ENCODE measurements around the gene BARHL1.

BARHL1 gene

DNA sequence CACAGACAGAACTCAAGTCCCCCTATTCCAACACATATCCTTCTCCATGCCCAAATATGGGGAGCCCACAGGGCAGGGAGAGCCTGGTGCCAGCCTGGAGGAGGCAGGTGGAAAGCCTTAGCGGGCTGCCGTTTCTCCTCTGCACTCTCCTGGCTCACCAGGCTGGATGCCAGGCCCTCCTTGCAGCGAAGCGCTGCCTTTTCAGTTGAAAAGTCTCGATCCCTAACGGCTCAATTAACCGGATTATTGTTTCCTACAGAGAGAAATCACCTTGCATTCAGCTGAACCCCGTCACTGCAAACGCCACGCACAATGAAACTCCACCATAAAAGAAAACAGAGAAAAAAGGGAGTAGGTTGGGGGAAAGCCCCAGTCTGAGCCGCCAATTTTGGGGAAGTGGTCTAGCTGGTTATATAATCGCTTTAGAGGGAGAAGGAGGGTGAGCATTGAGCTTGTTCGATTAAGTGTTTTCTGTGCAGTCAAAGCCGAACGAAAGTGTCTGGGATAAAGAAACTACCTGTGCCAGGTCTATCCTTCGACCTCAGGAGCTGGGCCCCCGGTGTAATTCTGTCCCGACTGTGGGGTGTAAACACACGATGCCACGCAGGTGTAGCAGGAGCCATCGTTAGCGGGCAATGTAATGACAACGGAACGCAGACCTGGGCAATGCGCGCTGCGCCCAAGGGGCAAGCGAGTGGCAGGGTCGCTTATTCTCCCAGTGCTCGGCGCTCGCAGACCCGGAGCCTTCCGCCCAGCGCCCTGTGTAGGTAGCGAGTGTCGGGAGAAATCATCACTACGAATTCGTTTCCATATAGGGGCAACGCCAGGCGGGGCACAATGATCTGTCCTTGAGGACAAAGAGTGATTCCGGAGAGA, 3.8 kb downstream of the BARHL1 start:
- Histone ChIP-seq H3K36me3 (no peaks in the 10 kb centered on the region), H3K9me3 (no peaks in the 10 kb centered on the region), H3K27ac (no peak overlapping the region), H3K4me3 (no peak overlapping the region), H3K4me1 (peaks cover 0 to 42% (median 21%) of the 10 kb centered on the region in 4 donors), H3K27me3 (peaks cover 9 to 100% of the 10 kb centered on the region in 2 donors)
- intact Hi-C loops (cut with DNase I; ENCODE audit: low total_unique reads), result no loop called here
- no peak for DNase-seq
- TF ChIP-seq, protein P1, sequence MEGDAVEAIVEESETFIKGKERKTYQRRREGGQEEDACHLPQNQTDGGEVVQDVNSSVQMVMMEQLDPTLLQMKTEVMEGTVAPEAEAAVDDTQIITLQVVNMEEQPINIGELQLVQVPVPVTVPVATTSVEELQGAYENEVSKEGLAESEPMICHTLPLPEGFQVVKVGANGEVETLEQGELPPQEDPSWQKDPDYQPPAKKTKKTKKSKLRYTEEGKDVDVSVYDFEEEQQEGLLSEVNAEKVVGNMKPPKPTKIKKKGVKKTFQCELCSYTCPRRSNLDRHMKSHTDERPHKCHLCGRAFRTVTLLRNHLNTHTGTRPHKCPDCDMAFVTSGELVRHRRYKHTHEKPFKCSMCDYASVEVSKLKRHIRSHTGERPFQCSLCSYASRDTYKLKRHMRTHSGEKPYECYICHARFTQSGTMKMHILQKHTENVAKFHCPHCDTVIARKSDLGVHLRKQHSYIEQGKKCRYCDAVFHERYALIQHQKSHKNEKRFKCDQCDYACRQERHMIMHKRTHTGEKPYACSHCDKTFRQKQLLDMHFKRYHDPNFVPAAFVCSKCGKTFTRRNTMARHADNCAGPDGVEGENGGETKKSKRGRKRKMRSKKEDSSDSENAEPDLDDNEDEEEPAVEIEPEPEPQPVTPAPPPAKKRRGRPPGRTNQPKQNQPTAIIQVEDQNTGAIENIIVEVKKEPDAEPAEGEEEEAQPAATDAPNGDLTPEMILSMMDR (IDR thresholded peaks at IDR 0.05), result no peak

DNA sequence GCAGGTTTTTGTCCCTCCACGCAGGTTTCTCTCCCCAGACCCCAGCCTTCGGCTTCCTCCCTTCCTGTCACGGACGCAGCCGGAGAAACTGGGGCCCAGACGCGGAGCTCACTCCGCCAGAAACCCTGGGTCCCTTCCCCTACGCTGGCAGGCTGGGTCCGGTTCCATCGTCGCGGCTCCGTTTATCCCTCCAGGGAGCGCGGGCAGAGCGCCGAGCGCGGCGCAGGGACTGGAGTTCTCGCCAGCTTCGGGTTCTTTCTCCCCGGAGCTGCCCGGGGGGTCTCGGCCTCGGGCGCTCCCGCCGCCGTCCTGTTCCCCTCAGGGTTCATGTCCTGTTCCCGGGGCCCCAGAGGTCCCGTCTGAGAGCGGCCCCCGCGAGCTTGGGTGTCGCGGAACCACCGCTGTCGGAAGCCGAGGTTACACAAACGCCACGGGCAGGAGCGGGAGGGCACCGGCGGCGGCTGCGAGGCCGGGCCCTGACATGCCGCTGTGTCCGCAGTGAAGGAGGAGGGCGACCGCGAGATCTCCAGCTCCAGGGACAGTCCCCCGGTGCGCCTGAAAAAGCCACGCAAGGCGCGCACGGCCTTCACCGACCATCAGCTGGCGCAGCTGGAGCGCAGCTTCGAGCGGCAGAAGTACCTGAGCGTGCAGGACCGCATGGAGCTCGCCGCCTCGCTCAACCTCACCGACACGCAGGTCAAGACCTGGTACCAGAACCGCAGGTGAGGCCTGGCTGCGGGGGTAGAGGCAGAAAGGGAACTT, 4.6 kb downstream of the BARHL1 start:
- DNase-seq, result no peak
- Histone ChIP-seq H3K36me3 (no peaks in the 10 kb centered on the region), H3K9me3 (no peaks in the 10 kb centered on the region), H3K27me3 (peaks cover 9 to 99% of the 10 kb centered on the region in 2 donors), H3K4me1 (peaks cover 0 to 34% (median 16%) of the 10 kb centered on the region in 4 donors), H3K4me3 (no peak overlapping the region), H3K27ac (no peak overlapping the region)
- intact Hi-C loops (cut with DNase I; ENCODE audit: low total_unique reads), result no loop called here
- TF ChIP-seq, protein P1 (IDR thresholded peaks at IDR 0.05), result no peak

DNA sequence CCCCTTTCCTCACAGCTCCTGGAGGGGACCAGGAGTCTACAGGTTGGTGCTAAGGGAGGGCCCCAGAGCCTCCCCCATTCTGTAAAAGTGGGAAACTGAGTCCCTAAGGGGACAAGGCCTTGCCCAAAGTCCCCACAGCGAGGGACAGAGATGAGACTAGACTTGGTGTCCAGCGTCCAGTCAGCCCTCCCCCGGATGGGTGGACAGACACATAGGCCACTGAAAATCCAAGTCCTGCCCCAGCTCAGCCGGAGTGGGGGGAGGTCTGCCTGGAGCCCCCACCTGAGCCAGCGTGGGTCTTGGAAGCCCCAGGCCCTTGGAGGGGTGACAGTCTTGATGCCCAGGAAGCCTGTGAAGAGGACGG, 5.2 kb downstream of the BARHL1 start:
- Histone ChIP-seq H3K9me3 (no peaks in the 10 kb centered on the region), H3K4me1 (peaks cover 0 to 29% (median 14%) of the 10 kb centered on the region in 4 donors), H3K4me3 (no peak overlapping the region), H3K36me3 (no peaks in the 10 kb centered on the region), H3K27me3 (peaks cover 9 to 97% of the 10 kb centered on the region in 2 donors), H3K27ac (no peak overlapping the region)
- TF ChIP-seq, protein P1 (IDR thresholded peaks at IDR 0.05), result no peak
- intact Hi-C loops (cut with DNase I; ENCODE audit: low total_unique reads), result no loop called here
- no peak for DNase-seq

DNA sequence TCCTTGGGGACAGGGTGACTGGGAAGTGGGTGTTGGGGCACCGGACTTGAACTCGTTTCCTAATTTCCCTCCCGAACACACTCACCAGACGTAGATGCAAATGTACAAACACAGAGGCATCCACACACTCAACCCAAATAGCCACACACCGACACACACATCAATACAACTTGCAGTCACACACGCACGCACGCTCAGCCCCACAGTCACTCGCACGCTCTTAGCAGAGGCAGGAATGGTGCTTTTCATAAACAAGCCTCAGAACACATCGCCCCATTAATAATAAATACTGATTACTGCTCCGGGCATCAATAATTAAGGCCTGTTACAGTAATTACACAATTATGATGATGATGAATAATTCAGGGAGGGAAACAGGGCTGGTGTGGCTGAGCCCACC, 5.7 kb downstream of the BARHL1 start:
- intact Hi-C loops (cut with DNase I; ENCODE audit: low total_unique reads), result no loop called here
- Histone ChIP-seq H3K27me3 (peaks cover 5 to 92% of the 10 kb centered on the region in 2 donors), H3K4me3 (no peak overlapping the region), H3K27ac (no peak overlapping the region), H3K9me3 (no peaks in the 10 kb centered on the region), H3K4me1 (peaks cover 0 to 29% (median 14%) of the 10 kb centered on the region in 4 donors), H3K36me3 (peaks cover 0 to 1% (median 0%) of the 10 kb centered on the region in 3 donors)
- no peak for DNase-seq
- TF ChIP-seq, protein P1 (IDR thresholded peaks at IDR 0.05), result no peak

DNA sequence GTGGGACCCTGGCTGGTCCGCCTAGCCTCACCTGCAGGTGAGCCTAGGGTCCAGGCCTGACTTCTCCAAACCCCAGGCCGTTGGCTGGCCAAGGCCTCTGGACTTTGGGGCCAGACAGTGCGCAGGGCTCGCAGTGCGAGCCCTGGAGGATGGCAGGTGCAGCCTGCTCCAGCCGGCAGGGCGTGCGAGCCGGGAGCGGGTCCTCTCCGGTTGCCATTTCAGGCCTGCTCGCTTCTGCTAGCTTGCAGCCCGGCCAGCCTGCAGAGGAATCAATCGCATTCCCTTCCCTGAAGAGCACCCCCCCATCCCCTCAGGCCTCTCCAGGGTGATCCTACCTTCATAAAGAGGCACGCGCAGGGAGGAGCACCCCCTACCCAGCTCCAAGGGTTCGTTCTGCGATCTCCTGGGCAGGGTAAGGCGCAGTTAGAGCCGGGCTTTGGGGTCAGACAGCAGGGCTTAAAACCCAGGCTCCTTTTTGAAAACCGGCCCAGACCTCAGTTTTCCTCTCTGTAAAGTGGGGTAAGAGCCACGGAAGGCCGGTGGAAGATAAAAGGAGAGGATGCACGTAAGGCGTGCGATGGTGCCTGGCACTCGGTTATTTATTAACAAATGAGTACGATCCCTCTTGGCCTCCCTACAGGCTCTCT, 6.2 kb downstream of the BARHL1 start:
- Histone ChIP-seq H3K36me3 (peaks cover 2 to 6% (median 4%) of the 10 kb centered on the region in 3 donors), H3K27ac (no peak overlapping the region), H3K4me3 (no peak overlapping the region), H3K27me3 (peaks cover 4 to 87% of the 10 kb centered on the region in 2 donors), H3K9me3 (no peaks in the 10 kb centered on the region), H3K4me1 (peaks cover 0 to 29% (median 14%) of the 10 kb centered on the region in 4 donors)
- DNase-seq, result no peak
- intact Hi-C loops (cut with DNase I; ENCODE audit: low total_unique reads), result no loop called here
- TF ChIP-seq, protein P1 (IDR thresholded peaks at IDR 0.05), result no peak

Measured in tibial artery (tissue), 4 donors.